ENCODE data around the gene SYNJ1. TPM values are rescaled to one million over a fixed set of nuclear protein-coding genes. Genes with fewer than 3 reads are reported as not detected.
A peak's percentile ranks its signal among the peaks of the same experiment; 100 is the strongest.
"Not testable (repeated sequence)": the region's sequence is repeated elsewhere in the genome, so short reads cannot be mapped to it uniquely, and the experiment has no call there.

Gene SYNJ1
- polyA plus RNA-seq, 3 donors: 4.0 to 16.5 (median 8.1) TPM

GRCh38 chr21:32739946-32740345 lies 12.1 kb upstream of the SYNJ1 start:
- Histone ChIP-seq H4K20me1 (ENCODE audit: insufficient read depth, low read length) (no peaks in the 10 kb centered on the region), H3K4me3 (replicated peaks in 1 of 3; ENCODE audit: low read depth in 2 of 3, low read length in 3 of 3) (no peak overlapping the region), H3K79me2 (ENCODE audit: insufficient read depth, low read length) (no peaks in the 10 kb centered on the region), H3K27ac (ENCODE audit: low read depth in 1 of 2, low read length in 2 of 2) (no peak overlapping the region), H3K9me3 (replicated peaks in 1 of 2; ENCODE audit: control insufficient read depth in 1 of 2, insufficient read depth in 1 of 2, low read length in 2 of 2) (no peaks in the 10 kb centered on the region), H2AFZ (ENCODE audit: insufficient read depth, low read depth, low read length, poor library complexity, severe bottlenecking) (no peak overlapping the region), H3K4me1 (ENCODE audit: control insufficient read depth in 1 of 2, insufficient read depth in 2 of 2, low read length in 2 of 2) (no peaks in the 10 kb centered on the region), H3K36me3 (replicated peaks in 1 of 2; ENCODE audit: control insufficient read depth in 1 of 2, insufficient read depth in 2 of 2, low read length in 2 of 2) (peaks cover 93 to 99% of the 10 kb centered on the region in 2 donors), H3K27me3 (ENCODE audit: control insufficient read depth in 2 of 2, insufficient read depth in 2 of 2, low read length in 2 of 2) (no peaks in the 10 kb centered on the region), H3K4me2 (replicated peaks; ENCODE audit: extremely low read depth, low read length, poor library complexity, severe bottlenecking) (no peak overlapping the region), H3K9ac (ENCODE audit: insufficient read depth, low read length, poor library complexity, severe bottlenecking) (no peak overlapping the region)
- H3K4me1 Mint-ChIP-seq: no peaks in the 10 kb centered on the region
- H3K9me3 Mint-ChIP-seq: no peaks in the 10 kb centered on the region
- no peak overlapping the region for H3K4me3 Mint-ChIP-seq
- H3K27ac Mint-ChIP-seq: no peak overlapping the region
- TF ChIP-seq CTCF (IDR thresholded peaks at IDR 0.05): no peak
- DNase-seq: no peak
- WGBS (ENCODE audit: insufficient coverage): no CpG with 5 or more reads among the region's 2 CpGs
- H3K36me3 Mint-ChIP-seq: peaks cover 73 to 91% of the 10 kb centered on the region in 2 donors
- intact Hi-C loops (cut with micrococcal nuclease): no loop called here
- H3K27me3 Mint-ChIP-seq (ENCODE audit: low read depth in 3 of 3): no peaks in the 10 kb centered on the region

DNA sequence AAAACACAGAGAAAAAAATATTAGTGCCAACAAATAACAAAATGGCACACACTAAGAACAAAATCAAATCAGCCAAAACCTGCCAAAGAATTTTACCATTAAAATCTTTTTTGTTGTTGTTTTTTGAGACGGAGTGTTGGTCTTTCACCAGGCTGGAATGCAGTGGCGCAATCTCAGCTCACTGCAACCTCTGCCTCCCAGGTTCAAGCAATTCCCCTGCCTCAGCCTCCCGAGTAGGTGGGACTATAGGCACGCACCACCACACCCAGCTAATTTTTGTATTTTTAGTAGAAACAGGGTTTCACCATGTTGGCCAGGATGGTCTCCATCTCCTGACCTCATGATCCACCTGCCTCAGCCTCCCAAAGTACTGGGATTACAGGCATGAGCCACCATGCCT lies 8.3 kb upstream of the SYNJ1 start:
- H2AFZ ChIP-seq (ENCODE audit: insufficient read depth, low read depth, low read length, poor library complexity, severe bottlenecking); H3K27me3 ChIP-seq (ENCODE audit: control insufficient read depth in 2 of 2, insufficient read depth in 2 of 2, low read length in 2 of 2); H3K79me2 ChIP-seq (ENCODE audit: insufficient read depth, low read length); H3K27me3 Mint-ChIP-seq (ENCODE audit: low read depth in 3 of 3); H3K4me3 Mint-ChIP-seq; H3K4me1 ChIP-seq (ENCODE audit: control insufficient read depth in 1 of 2, insufficient read depth in 2 of 2, low read length in 2 of 2); H3K4me2 ChIP-seq (replicated peaks; ENCODE audit: extremely low read depth, low read length, poor library complexity, severe bottlenecking); H3K4me3 ChIP-seq (replicated peaks in 1 of 3; ENCODE audit: low read depth in 2 of 3, low read length in 3 of 3); DNase-seq; H3K9ac ChIP-seq (ENCODE audit: insufficient read depth, low read length, poor library complexity, severe bottlenecking); intact Hi-C loops (cut with micrococcal nuclease); H3K4me1 Mint-ChIP-seq; H3K9me3 Mint-ChIP-seq; H3K9me3 ChIP-seq (replicated peaks in 1 of 2; ENCODE audit: control insufficient read depth in 1 of 2, insufficient read depth in 1 of 2, low read length in 2 of 2); H4K20me1 ChIP-seq (ENCODE audit: insufficient read depth, low read length): not testable (repeated sequence)
- Histone ChIP-seq H3K36me3 (replicated peaks in 1 of 2; ENCODE audit: control insufficient read depth in 1 of 2, insufficient read depth in 2 of 2, low read length in 2 of 2) (peaks cover 74 to 88% of the 10 kb centered on the region in 2 donors), H3K27ac (ENCODE audit: low read depth in 1 of 2, low read length in 2 of 2) (peak overlapping the region in 1 of 2 donors; percentile 18)
- peaks cover 51 to 69% of the 10 kb centered on the region in 2 donors for H3K36me3 Mint-ChIP-seq
- peak overlapping the region in 1 of 7 donors; percentile 13 for H3K27ac Mint-ChIP-seq
- WGBS (ENCODE audit: insufficient coverage): no CpG with 5 or more reads among the region's 4 CpGs
